OCI-LY1 (cell line): Measurements from ENCODE around the gene DTNBP1.

ENCODE experiments used
- CTCF ChIP-seq: fragments of 200-600 bp; sonication (generic), shearing (Covaris generic); IDR thresholded peaks from 2 replicates; pipeline ENCODE4 v1.5.1; 2017; ENCODE audit warnings: mild to moderate bottlenecking, antibody characterized with exemption, low read length, moderate library complexity, mixed read lengths
- EZH2 ChIP-seq: fragments of 200-600 bp; sonication (generic), shearing (Covaris generic); IDR thresholded peaks from 2 replicates; pipeline ENCODE4 v1.8.0; 2017; ENCODE audit warnings: borderline replicate concordance, mixed run types, mild to moderate bottlenecking, antibody characterized with exemption, low read length, moderate library complexity, mixed read lengths

- no peak for TF ChIP-seq CTCF
- no peak for TF ChIP-seq EZH2
These were observed 123.0 kb downstream of the DTNBP1 start for GRCh38 chr6:15539722-15540270.
